Activated B cell treated with CpG ODN at 0.5 μM for 24 hours (primary cell): ENCODE data around the gene KAT5. TPM values are rescaled to one million over a fixed set of nuclear protein-coding genes. Genes with fewer than 3 reads are reported as not detected.

ENCODE experiments used
- ATAC-seq: fragments of 200-7000 bp; cut with Tn5 transposase; one replicate; pipeline ENCODE4 v1.10.0; 2021; ENCODE audit warnings: low read depth, mild to moderate bottlenecking, moderate library complexity
- CTCF ChIA-PET: fragments of 350-600 bp; sonication (Branson Sonifier 250); formaldehyde crosslinking; loops from one replicate; lab custom pipeline; 2021; ENCODE audit warnings: antibody characterized with exemption; lab: Charles Lee
- POLR2A ChIA-PET: fragments of 350-600 bp; sonication (Branson Sonifier 250); formaldehyde crosslinking; loops from one replicate; lab custom pipeline; 2021; ENCODE audit warnings: antibody characterized with exemption; lab: Charles Lee
- DNase-seq: peaks from one replicate; pipeline ENCODE4 v3.0.0; 2022
- H3K27ac Mint-ChIP-seq: one replicate; pipeline ENCODE4 v1.8.0; 2020; ENCODE audit warnings: mixed read lengths
- H3K27me3 Mint-ChIP-seq: one replicate; pipeline ENCODE4 v1.8.0; 2021; ENCODE audit warnings: mixed read lengths
- H3K36me3 Mint-ChIP-seq: one replicate; pipeline ENCODE4 v1.8.0; 2021; ENCODE audit warnings: low read depth, mixed read lengths
- H3K4me1 Mint-ChIP-seq: one replicate; pipeline ENCODE4 v1.8.0; 2021; ENCODE audit warnings: mixed read lengths
- H3K4me3 Mint-ChIP-seq: one replicate; pipeline ENCODE4 v1.8.0; 2020; ENCODE audit warnings: mild to moderate bottlenecking, mixed read lengths
- H3K9me3 Mint-ChIP-seq: one replicate; pipeline ENCODE4 v1.8.0; 2020; ENCODE audit warnings: mixed read lengths
- CTCF ChIP-seq: fragments of 200-600 bp; IDR thresholded peaks from one replicate; pipeline ENCODE4 v1.8.0; 2022; ENCODE audit warnings: antibody characterized with exemption, mild to moderate bottlenecking
- intact Hi-C: fragments of 100-400 bp; cut with micrococcal nuclease; formaldehyde crosslinking; loops from one replicate; pipeline ENCODE4 v1.15.1; 2024
- total RNA-seq: library from RNA; stranded (reverse); gene quantifications from 2 replicates; pipeline ENCODE4 v1.2.3, GENCODE V29; 2022

Gene KAT5
- total RNA-seq, 1 donor from 2014 or later = 120 TPM

- ChIA-PET POLR2A (no interaction called here), CTCF (interaction anchor here (1.7 kb wide), 1 partner anchor 16 kb away, joined by 5 read pairs; the partner anchor contains the start of gene KAT5)
- DNase-seq (no peak), ATAC-seq (no peak)
- TF ChIP-seq CTCF = no peak
- intact Hi-C loops = no loop called here
- Mint-ChIP-seq H3K27ac (no peak overlapping the region), H3K27me3 (no peaks in the 10 kb centered on the region), H3K4me1 (peaks cover 8% of the 10 kb centered on the region), H3K36me3 (no peaks in the 10 kb centered on the region), H3K4me3 (no peak overlapping the region), H3K9me3 (no peaks in the 10 kb centered on the region)
Observed at GRCh38 chr11:65695459-65696241, 16.4 kb upstream of the KAT5 start.

- Mint-ChIP-seq H3K27me3 (no peaks in the 10 kb centered on the region), H3K9me3 (no peaks in the 10 kb centered on the region), H3K27ac (no peak overlapping the region), H3K4me1 (peaks cover 8% of the 10 kb centered on the region), H3K4me3 (no peak overlapping the region), H3K36me3 (no peaks in the 10 kb centered on the region)
- TF ChIP-seq CTCF = no peak
- no peak for DNase-seq
- CTCF ChIA-PET = no interaction called here
- POLR2A ChIA-PET = interaction anchor here (0.6 to 0.7 kb wide), 4 partner anchors 14 to 471 kb away, joined by 3 to 7 read pairs (median 6); no protein-coding TSS in a partner anchor
- intact Hi-C loops = no loop called here
- ATAC-seq = no peak
Observed at GRCh38 chr11:65696802-65697552, 15.1 kb upstream of the KAT5 start.

GRCh38 chr11:65698205-65698604 lies 13.8 kb upstream of the KAT5 start:
- POLR2A ChIA-PET = no interaction called here
- H3K27ac Mint-ChIP-seq = no peak overlapping the region
- intact Hi-C loops = no loop called here

GRCh38 chr11:65699306-65699705 lies 12.7 kb upstream of the KAT5 start:
- H3K9me3 Mint-ChIP-seq = no peaks in the 10 kb centered on the region
- H3K27ac Mint-ChIP-seq = no peak overlapping the region
- no peak overlapping the region for H3K4me3 Mint-ChIP-seq
- no peak for ATAC-seq
- peaks cover 8% of the 10 kb centered on the region for H3K4me1 Mint-ChIP-seq
- no peaks in the 10 kb centered on the region for H3K36me3 Mint-ChIP-seq
- no peaks in the 10 kb centered on the region for H3K27me3 Mint-ChIP-seq
- no peak for TF ChIP-seq CTCF
- ChIA-PET POLR2A (no interaction called here), CTCF (no interaction called here)
- intact Hi-C loops = no loop called here
- DNase-seq = no peak

More at GRCh38 chr11:65698205-65698604, 13.8 kb upstream of the KAT5 start:
- no peak for ATAC-seq
- DNase-seq = no peak
- no peak overlapping the region for H3K4me3 Mint-ChIP-seq
- H3K36me3 Mint-ChIP-seq = no peaks in the 10 kb centered on the region
- no peak for TF ChIP-seq CTCF
- no peaks in the 10 kb centered on the region for H3K9me3 Mint-ChIP-seq
- H3K27me3 Mint-ChIP-seq = no peaks in the 10 kb centered on the region
- H3K4me1 Mint-ChIP-seq = peaks cover 8% of the 10 kb centered on the region
- CTCF ChIA-PET = no interaction called here

- ChIA-PET POLR2A (interaction anchor here (0.6 kb wide), 1 partner anchor 411 kb away, joined by 4 read pairs; no protein-coding TSS in a partner anchor), CTCF (interaction anchor here (0.6 kb wide), 1 partner anchor 190 kb away, joined by 3 read pairs; the partner anchor contains the start of gene CCDC85B)
- ATAC-seq (peak; percentile 75), DNase-seq (no peak)
- no peak overlapping the region for H3K4me3 Mint-ChIP-seq
- H3K27me3 Mint-ChIP-seq = no peaks in the 10 kb centered on the region
- no peaks in the 10 kb centered on the region for H3K9me3 Mint-ChIP-seq
- H3K36me3 Mint-ChIP-seq = no peaks in the 10 kb centered on the region
- intact Hi-C loops = no loop called here
- no peak for TF ChIP-seq CTCF
- H3K4me1 Mint-ChIP-seq = peaks cover 8% of the 10 kb centered on the region
- H3K27ac Mint-ChIP-seq = no peak overlapping the region
Observed at GRCh38 chr11:65700399-65700798, 11.7 kb upstream of the KAT5 start.
